ENCODE measurements around the gene PABPN1L.
"Not testable (repeated sequence)": the region's sequence is repeated elsewhere in the genome, so short reads cannot be mapped to it uniquely, and the experiment has no call there.

Gene PABPN1L

GRCh38 chr16:88900662-88901052 is 34.2 kb upstream of the PABPN1L start:
- no peak for DNase-seq (ENCODE audit: low read depth)

- no peak for DNase-seq (ENCODE audit: low read depth)
These were observed 33.6 kb upstream of the PABPN1L start for GRCh38 chr16:88899901-88900661.

GRCh38 chr16:88897696-88898425 is 31.4 kb upstream of the PABPN1L start:
- DNase-seq (ENCODE audit: low read depth) = no peak

- DNase-seq (ENCODE audit: low read depth) = no peak
These were observed 30.0 kb upstream of the PABPN1L start for GRCh38 chr16:88896238-88897070.

GRCh38 chr16:88895335-88895734 is 28.9 kb upstream of the PABPN1L start:
- no peak for DNase-seq (ENCODE audit: low read depth)

- DNase-seq (ENCODE audit: low read depth) = no peak
These were observed 28.3 kb upstream of the PABPN1L start for GRCh38 chr16:88894681-88895300.

- not testable (repeated sequence) for DNase-seq (ENCODE audit: low read depth)
These were observed 27.8 kb upstream of the PABPN1L start for GRCh38 chr16:88894266-88894665.

- no peak for DNase-seq (ENCODE audit: low read depth)
These were observed 26.9 kb upstream of the PABPN1L start for GRCh38 chr16:88893127-88893968.

GRCh38 chr16:88892065-88892464 is 25.6 kb upstream of the PABPN1L start:
- no peak for DNase-seq (ENCODE audit: low read depth)

GRCh38 chr16:88891083-88891482 is 24.6 kb upstream of the PABPN1L start:
- DNase-seq (ENCODE audit: low read depth) = no peak

- DNase-seq (ENCODE audit: low read depth) = not testable (repeated sequence)
These were observed 23.4 kb upstream of the PABPN1L start for GRCh38 chr16:88889702-88890352.

GRCh38 chr16:88888461-88889387 is 22.3 kb upstream of the PABPN1L start:
- DNase-seq (ENCODE audit: low read depth) = no peak

- DNase-seq (ENCODE audit: low read depth) = no peak
These were observed 21.6 kb upstream of the PABPN1L start for GRCh38 chr16:88888057-88888456.

GRCh38 chr16:88886845-88887521 is 20.5 kb upstream of the PABPN1L start:
- DNase-seq (ENCODE audit: low read depth) = no peak

- no peak for DNase-seq (ENCODE audit: low read depth)
These were observed 20.0 kb upstream of the PABPN1L start for GRCh38 chr16:88886420-88886844.

- DNase-seq (ENCODE audit: low read depth) = no peak
These were observed 19.3 kb upstream of the PABPN1L start for GRCh38 chr16:88885693-88886280.

- DNase-seq (ENCODE audit: low read depth) = no peak
These were observed 18.3 kb upstream of the PABPN1L start for GRCh38 chr16:88884569-88885271.

GRCh38 chr16:88883946-88884345 is 17.5 kb upstream of the PABPN1L start:
- DNase-seq (ENCODE audit: low read depth) = no peak
